ENCODE data around the gene TMOD4.

The TMOD4 gene

DNA sequence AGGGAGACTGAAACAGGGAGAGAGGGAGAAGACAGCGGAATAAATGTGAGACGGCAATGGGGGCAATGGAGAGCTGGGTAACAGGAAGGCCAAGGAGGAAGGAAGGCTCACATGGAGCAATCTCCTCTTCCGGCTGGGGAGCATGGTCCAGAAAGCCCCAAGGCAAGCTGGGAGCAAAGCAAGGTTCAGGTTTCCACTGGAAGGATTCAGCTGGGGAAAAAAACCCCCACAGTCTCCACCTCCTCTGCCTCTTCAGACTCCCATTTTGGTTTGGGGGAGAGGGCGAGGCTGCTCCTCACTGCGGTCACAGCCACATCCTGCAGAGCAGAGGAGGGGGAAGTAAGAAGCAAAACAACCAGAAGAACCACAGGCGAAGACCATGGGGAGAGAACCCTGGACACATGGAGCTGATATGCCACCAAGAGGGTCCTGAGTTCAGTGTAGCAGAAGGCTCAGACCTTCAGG is 18.7 kb downstream of the TMOD4 start:
- no peak overlapping the region for H3K27ac ChIP-seq (ENCODE audit: low read depth, low read length)
- H3K9me3 ChIP-seq (ENCODE audit: insufficient read depth, low read depth, low read length): no peaks in the 10 kb centered on the region
- H3K27me3 ChIP-seq (ENCODE audit: insufficient read depth, low read length): no peaks in the 10 kb centered on the region
- H3K9ac ChIP-seq (ENCODE audit: low read depth, low read length): no peak overlapping the region
- H3K4me3 ChIP-seq (ENCODE audit: low read length): no peak overlapping the region
- H3K4me1 ChIP-seq (ENCODE audit: insufficient read depth, low read length): peaks cover 3% of the 10 kb centered on the region; the same call in 1 of the 2 replicates
- peaks cover 28% of the 10 kb centered on the region for H3K36me3 ChIP-seq (ENCODE audit: insufficient read depth, low read length)
- 92% methylated on average over 6 of the region's 6 CpGs for WGBS

DNA sequence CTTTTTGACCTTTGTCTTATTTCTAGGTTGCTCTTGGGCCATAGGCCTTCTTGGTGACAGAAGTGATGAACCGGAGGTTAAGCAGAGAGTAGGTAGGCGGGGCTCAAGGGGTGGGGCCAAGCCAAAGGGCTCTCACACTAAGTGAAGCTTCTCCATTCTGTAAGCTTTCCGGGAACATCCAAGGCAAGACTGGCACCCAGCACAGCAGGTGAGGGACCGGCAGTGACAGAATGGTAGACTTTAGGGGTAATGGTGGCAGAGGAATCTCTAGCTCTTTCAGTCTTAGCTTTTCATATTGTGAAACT is 19.3 kb downstream of the TMOD4 start, which contains the start of gene TNFAIP8L2:
TNFAIP8L2 (plus strand) TSS at position 135 of the 305 bp plus-strand sequence. CDS start 2,049 bp downstream, outside the sequence.
- no peaks in the 10 kb centered on the region for H3K9me3 ChIP-seq (ENCODE audit: insufficient read depth, low read depth, low read length)
- no peak within 1 kb of the TSS for H3K9ac ChIP-seq (ENCODE audit: low read depth, low read length)
- H3K36me3 ChIP-seq (ENCODE audit: insufficient read depth, low read length): peaks cover 23% of the 10 kb centered on the region
- H3K27ac ChIP-seq (ENCODE audit: low read depth, low read length): no peak within 1 kb of the TSS
- H3K4me3 ChIP-seq (ENCODE audit: low read length): no peak within 1 kb of the TSS
- 60% methylated on average over 4 of the region's 4 CpGs for WGBS
- no peaks in the 10 kb centered on the region for H3K27me3 ChIP-seq (ENCODE audit: insufficient read depth, low read length)
- peaks cover 3% of the 10 kb centered on the region; the same call in 1 of the 2 replicates for H3K4me1 ChIP-seq (ENCODE audit: insufficient read depth, low read length)

DNA sequence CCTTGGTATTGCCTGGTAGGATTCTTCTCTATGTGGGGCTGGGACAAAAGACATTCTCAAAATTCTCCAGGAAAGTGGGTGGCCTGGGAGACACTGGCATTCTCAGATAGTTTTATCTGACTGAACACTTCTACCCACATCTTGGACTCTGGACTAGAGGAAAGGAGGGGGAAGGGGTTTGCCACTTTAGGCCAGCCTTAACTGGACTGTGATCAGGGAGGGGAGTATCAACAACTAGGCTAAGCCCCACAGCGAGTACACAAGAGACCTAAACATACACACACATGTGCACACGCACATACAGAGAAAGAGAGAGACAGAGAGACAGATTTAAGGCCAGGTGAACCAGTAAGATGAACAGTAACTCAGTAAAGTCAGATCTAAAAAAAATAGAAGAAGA is 28.1 kb downstream of the TMOD4 start:
- 100% methylated on average over 1 of the region's 2 CpGs for WGBS
- Histone ChIP-seq H3K9me3 (ENCODE audit: insufficient read depth, low read depth, low read length) (no peaks in the 10 kb centered on the region), H3K36me3 (ENCODE audit: insufficient read depth, low read length) (no peaks in the 10 kb centered on the region), H3K4me3 (ENCODE audit: low read length) (no peak overlapping the region), H3K4me1 (ENCODE audit: insufficient read depth, low read length) (peaks cover 28% of the 10 kb centered on the region), H3K27ac (ENCODE audit: low read depth, low read length) (no peak overlapping the region), H3K9ac (ENCODE audit: low read depth, low read length) (no peak overlapping the region), H3K27me3 (ENCODE audit: insufficient read depth, low read length) (peaks cover 30% of the 10 kb centered on the region)

DNA sequence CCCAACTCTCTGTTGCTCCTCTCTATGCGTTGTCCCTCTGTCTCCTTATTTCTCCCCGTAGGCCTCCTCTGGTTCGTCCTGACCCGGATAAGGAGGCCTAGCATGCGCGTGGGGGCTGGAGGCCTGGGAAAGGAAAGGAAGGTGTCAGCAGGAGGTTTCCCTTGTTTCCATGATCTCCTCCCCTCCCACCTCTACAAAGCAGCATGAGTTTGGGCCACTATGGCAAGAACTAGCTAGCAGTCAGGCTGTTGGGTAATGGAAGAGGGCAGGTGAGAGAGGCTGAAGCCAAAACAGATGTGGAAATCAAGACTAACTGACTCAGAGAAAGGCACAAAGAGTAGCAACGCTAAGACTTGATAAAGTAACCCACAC is 28.7 kb downstream of the TMOD4 start:
- 10% methylated on average over 4 of the region's 7 CpGs for WGBS
- Histone ChIP-seq H3K27ac (ENCODE audit: low read depth, low read length) (no peak overlapping the region), H3K9me3 (ENCODE audit: insufficient read depth, low read depth, low read length) (no peaks in the 10 kb centered on the region), H3K9ac (ENCODE audit: low read depth, low read length) (peak overlapping the region; percentile 3; the same call in 1 of the 2 replicates), H3K36me3 (ENCODE audit: insufficient read depth, low read length) (no peaks in the 10 kb centered on the region), H3K27me3 (ENCODE audit: insufficient read depth, low read length) (peaks cover 30% of the 10 kb centered on the region), H3K4me1 (ENCODE audit: insufficient read depth, low read length) (peaks cover 28% of the 10 kb centered on the region), H3K4me3 (ENCODE audit: low read length) (peak overlapping the region; percentile 85)

DNA sequence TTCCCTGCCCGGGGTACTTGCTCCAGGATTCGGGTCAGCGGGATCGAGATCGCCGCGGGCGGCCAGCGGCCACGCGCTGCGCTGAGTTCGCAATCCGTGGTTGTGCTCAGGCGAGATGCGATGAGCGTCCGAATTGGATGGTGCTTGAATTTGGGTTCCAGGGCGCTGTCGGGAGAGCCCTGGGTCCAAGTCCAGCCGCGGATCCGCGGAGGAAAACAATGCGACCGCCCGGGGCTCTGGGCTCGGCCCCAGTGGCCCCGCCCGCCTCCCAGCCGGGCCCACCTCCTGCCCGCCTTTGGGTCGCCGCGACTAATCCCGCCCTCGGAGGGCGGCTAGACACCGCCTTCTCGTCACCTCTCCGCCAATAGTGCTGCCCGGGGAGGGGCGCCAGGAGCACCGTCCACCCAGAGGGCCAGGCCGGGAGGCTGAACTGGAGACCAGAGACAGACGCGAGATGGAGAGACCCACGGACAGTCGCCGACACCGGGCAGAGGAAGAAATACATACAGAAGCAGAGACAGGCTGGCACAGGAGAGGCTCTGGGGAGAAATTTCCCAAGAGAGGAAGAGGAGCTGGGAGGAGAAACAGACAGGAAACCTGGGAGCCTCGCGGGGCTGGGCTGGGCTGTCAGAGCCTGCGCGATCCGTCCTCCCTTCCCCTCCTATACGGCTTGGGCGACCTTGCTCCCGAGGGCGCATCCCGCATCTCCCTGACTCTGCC is 29.2 kb downstream of the TMOD4 start, which contains the start of gene SEMA6C:
SEMA6C (minus strand) TSS at position 220 of the 720 bp plus-strand sequence. CDS start 4,010 bp downstream, outside the sequence.
- H3K36me3 ChIP-seq (ENCODE audit: insufficient read depth, low read length): no peaks in the 10 kb centered on the region
- H3K4me1 ChIP-seq (ENCODE audit: insufficient read depth, low read length): peaks cover 28% of the 10 kb centered on the region
- H3K9me3 ChIP-seq (ENCODE audit: insufficient read depth, low read depth, low read length): no peaks in the 10 kb centered on the region
- peaks cover 30% of the 10 kb centered on the region for H3K27me3 ChIP-seq (ENCODE audit: insufficient read depth, low read length)
- no peak within 1 kb of the TSS for H3K27ac ChIP-seq (ENCODE audit: low read depth, low read length)
- under 1% methylated on average over 61 of the region's 61 CpGs for WGBS
- H3K9ac ChIP-seq (ENCODE audit: low read depth, low read length): peak within 1 kb of the TSS; percentile 65
- peak within 1 kb of the TSS; percentile 85 for H3K4me3 ChIP-seq (ENCODE audit: low read length)

DNA sequence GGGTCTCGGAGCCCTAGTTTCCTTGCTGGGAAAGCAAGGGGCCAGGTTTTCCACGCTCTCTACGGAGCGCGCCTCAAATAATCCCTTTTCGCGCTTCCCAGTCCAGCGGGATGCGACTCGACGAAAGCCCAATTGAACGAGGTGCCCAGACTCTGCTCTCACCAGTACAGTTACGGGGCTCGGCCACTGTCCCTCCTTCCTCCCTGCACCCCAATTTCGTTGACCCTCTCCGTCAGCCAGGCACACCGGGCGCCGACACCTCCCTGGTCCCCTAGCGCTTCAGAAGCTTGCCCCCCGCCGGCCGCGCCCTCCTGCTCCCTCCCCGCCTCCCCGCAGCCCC is 29.7 kb downstream of the TMOD4 start:
- Histone ChIP-seq H3K27me3 (ENCODE audit: insufficient read depth, low read length) (peaks cover 30% of the 10 kb centered on the region), H3K27ac (ENCODE audit: low read depth, low read length) (no peak overlapping the region), H3K9me3 (ENCODE audit: insufficient read depth, low read depth, low read length) (no peaks in the 10 kb centered on the region), H3K36me3 (ENCODE audit: insufficient read depth, low read length) (no peaks in the 10 kb centered on the region), H3K4me1 (ENCODE audit: insufficient read depth, low read length) (peaks cover 28% of the 10 kb centered on the region), H3K4me3 (ENCODE audit: low read length) (peak overlapping the region; percentile 85), H3K9ac (ENCODE audit: low read depth, low read length) (peak overlapping the region; percentile 65)
- under 1% methylated on average over 26 of the region's 26 CpGs for WGBS

DNA sequence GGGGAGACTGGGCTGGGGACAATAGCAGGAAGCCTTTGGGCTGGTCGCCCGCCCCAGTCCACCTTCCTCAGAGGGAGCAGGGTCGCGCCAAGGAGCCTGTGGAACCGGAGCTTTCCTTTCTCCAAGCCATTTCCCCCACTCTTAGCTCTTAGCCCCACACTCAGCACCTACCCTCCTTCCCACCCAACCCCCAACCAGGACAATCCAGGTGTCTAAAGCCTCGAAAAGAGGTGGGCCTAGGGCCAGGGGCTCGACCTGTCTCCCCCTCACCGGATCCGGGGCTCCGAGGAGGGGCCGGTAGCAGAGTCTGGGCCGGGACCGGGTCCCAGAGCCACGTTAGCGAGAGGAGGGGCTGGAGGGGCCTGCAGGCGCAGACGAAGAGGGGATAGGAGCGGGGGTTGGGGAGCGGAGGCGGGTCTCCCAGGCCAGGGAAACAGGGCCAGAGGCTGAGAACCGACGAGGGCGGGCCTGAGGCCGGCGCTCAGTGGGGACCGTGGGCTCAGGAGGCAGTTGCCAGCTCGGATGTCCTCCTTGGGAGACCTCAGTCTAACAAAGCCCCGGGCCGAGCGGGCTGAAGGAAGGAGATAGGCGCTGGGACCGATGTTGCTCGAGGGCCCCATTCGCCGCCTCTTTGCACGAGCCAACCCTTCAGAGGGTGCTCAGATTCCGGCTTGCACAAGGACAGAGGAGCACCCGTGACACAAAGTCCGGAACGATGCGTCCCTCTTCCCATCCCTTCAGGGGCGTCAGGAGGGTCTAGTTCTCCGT is 30.3 kb downstream of the TMOD4 start:
- no peak overlapping the region for H3K27ac ChIP-seq (ENCODE audit: low read depth, low read length)
- 6% methylated on average over 43 of the region's 43 CpGs for WGBS
- H3K4me3 ChIP-seq (ENCODE audit: low read length): peak overlapping the region; percentile 85
- H3K4me1 ChIP-seq (ENCODE audit: insufficient read depth, low read length): peaks cover 28% of the 10 kb centered on the region
- peak overlapping the region; percentile 65 for H3K9ac ChIP-seq (ENCODE audit: low read depth, low read length)
- H3K9me3 ChIP-seq (ENCODE audit: insufficient read depth, low read depth, low read length): no peaks in the 10 kb centered on the region
- H3K27me3 ChIP-seq (ENCODE audit: insufficient read depth, low read length): peaks cover 30% of the 10 kb centered on the region
- H3K36me3 ChIP-seq (ENCODE audit: insufficient read depth, low read length): no peaks in the 10 kb centered on the region

DNA sequence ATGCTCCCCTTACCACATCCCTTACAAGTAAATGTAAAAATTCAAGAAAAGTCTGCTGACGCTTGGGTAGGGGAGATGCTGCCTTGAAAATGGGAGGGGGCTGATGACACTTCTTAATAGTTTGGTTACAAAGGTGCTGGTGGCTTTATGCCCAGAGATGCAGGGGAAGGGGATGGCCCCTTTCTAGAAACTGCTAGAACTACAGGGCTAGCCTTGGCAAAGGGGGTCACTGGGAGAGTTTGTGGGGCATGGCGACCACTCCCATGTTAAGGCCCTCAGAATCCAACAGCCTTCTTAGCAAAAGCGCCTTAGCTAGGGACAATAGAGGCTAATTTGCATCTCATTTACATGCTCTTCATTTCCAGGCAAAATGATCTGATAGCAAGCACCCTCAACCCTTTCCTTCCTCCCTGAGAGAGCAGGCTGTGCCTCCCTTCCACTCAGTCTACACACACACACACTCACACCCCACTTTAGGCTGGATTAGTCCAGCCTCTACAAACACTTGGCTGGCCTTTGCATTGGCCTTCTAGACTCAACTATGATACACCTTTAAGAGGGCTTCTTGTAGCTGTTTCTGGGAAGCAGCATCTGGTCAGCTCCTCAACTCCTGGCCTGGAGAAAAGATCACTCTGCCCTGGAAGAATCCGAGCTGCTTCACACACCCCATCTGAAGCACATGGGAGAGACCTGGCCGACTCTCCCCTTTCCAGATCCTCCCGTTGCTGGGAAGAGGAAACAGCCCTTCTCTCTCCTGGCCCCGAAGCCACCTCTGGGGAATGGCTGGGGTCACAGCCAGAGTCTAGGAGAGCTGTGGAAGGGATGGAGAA is 31.1 kb downstream of the TMOD4 start:
- Histone ChIP-seq H3K4me3 (ENCODE audit: low read length) (peak overlapping the region; percentile 85), H3K9me3 (ENCODE audit: insufficient read depth, low read depth, low read length) (no peaks in the 10 kb centered on the region), H3K9ac (ENCODE audit: low read depth, low read length) (peak overlapping the region; percentile 46; the same call in 1 of the 2 replicates), H3K36me3 (ENCODE audit: insufficient read depth, low read length) (peaks cover 5% of the 10 kb centered on the region; the same call in 1 of the 2 replicates), H3K4me1 (ENCODE audit: insufficient read depth, low read length) (peaks cover 28% of the 10 kb centered on the region), H3K27me3 (ENCODE audit: insufficient read depth, low read length) (peaks cover 30% of the 10 kb centered on the region), H3K27ac (ENCODE audit: low read depth, low read length) (no peak overlapping the region)
- WGBS: 51% methylated on average over 7 of the region's 7 CpGs

DNA sequence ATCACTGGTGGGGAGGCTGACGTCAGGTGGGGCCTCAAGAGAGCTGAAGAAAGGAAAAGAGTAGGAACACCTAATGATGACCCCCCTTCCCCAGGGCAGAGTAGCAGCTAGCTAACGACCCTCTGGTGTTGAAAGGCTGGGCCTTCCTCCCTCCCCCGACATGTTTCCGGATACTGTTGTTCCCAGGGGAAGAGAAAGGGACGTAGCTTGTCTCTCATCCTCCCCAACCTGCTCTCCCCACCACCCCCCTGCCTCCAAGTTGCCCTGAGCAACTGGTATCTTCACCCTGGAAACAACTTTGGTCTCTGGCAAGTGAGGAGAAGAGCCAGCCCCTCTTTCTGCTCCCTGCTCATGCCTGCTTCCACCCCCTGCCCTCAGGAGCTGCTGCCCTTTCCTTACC is 31.8 kb downstream of the TMOD4 start:
- Histone ChIP-seq H3K27me3 (ENCODE audit: insufficient read depth, low read length) (peaks cover 30% of the 10 kb centered on the region), H3K9ac (ENCODE audit: low read depth, low read length) (no peak overlapping the region), H3K27ac (ENCODE audit: low read depth, low read length) (no peak overlapping the region), H3K4me3 (ENCODE audit: low read length) (no peak overlapping the region; the same call in 1 of the 2 replicates), H3K4me1 (ENCODE audit: insufficient read depth, low read length) (peaks cover 28% of the 10 kb centered on the region), H3K9me3 (ENCODE audit: insufficient read depth, low read depth, low read length) (no peaks in the 10 kb centered on the region), H3K36me3 (ENCODE audit: insufficient read depth, low read length) (peaks cover 9% of the 10 kb centered on the region)
- 45% methylated on average over 4 of the region's 5 CpGs for WGBS

DNA sequence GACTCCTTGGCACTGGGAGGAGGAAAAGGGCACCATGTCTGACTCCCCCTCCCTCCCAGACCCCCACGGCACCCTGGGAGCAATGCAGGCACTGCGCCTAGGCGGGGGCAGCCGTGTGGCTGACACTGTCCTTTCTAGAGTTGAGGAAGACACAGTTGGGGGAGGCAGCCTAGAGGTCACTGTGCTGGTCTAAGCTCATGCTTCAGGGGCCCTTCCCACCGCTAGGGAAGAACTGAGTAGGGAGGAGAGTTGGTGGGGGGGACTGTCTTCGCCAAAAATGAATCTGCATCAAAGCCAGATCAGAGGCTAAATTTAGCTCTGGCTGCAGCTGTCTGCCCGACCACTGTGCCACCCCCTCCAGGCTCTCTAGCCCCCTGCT is 32.7 kb downstream of the TMOD4 start:
- peaks cover 28% of the 10 kb centered on the region for H3K4me1 ChIP-seq (ENCODE audit: insufficient read depth, low read length)
- peaks cover 11% of the 10 kb centered on the region for H3K36me3 ChIP-seq (ENCODE audit: insufficient read depth, low read length)
- peaks cover 24% of the 10 kb centered on the region for H3K27me3 ChIP-seq (ENCODE audit: insufficient read depth, low read length)
- no peak overlapping the region for H3K27ac ChIP-seq (ENCODE audit: low read depth, low read length)
- no peak overlapping the region for H3K9ac ChIP-seq (ENCODE audit: low read depth, low read length)
- no peaks in the 10 kb centered on the region for H3K9me3 ChIP-seq (ENCODE audit: insufficient read depth, low read depth, low read length)
- 55% methylated on average over 7 of the region's 7 CpGs for WGBS
- no peak overlapping the region for H3K4me3 ChIP-seq (ENCODE audit: low read length)
